ENCODE measurements around the gene LRP2. TPM values are rescaled to one million over a fixed set of nuclear protein-coding genes. Genes with fewer than 3 reads are reported as not detected.

The LRP2 gene
- total and polyA plus RNA-seq, 8 donors, result under 0.01 to 0.92 (median 0.28) TPM; not detected in 3

- Histone ChIP-seq H3K36me3 (no peaks in the 10 kb centered on the region), H3K4me3 (no peak overlapping the region), H3K9me3 (no peaks in the 10 kb centered on the region), H3K27me3 (no peaks in the 10 kb centered on the region), H3K4me1 (no peaks in the 10 kb centered on the region), H3K27ac (no peak overlapping the region)
- DNase-seq, result no peak
- TF ChIP-seq POLR2A (IDR thresholded peaks at IDR 0.05) (no peak), EP300 (IDR thresholded peaks at IDR 0.05) (no peak), CTCF (IDR thresholded peaks at IDR 0.05) (no peak), POLR2AphosphoS5 (IDR thresholded peaks at IDR 0.05) (no peak)
- 74 to 85% (median 81%) methylated on average over 3 of the region's 3 CpGs for WGBS, 5 donors
- intact Hi-C loops (cut with DNase I; ENCODE audit: low total_unique reads), result no loop called here
Observed at GRCh38 chr2:169143998-169144397, 218.3 kb downstream of the LRP2 start.

- H3K4me3 ChIP-seq, result no peak overlapping the region
- H3K27me3 ChIP-seq, result no peaks in the 10 kb centered on the region
- WGBS, 5 donors, result 26 to 34% (median 32%) methylated on average over 10 of the region's 10 CpGs
- H3K36me3 ChIP-seq, result no peaks in the 10 kb centered on the region
- no peaks in the 10 kb centered on the region for H3K9me3 ChIP-seq
- no peak overlapping the region for H3K27ac ChIP-seq
- no peak for TF ChIP-seq POLR2AphosphoS5 (IDR thresholded peaks at IDR 0.05)
- peak in 5 of 7 experiments; percentile 48 to 83 (median 60) for TF ChIP-seq CTCF (IDR thresholded peaks at IDR 0.05)
- intact Hi-C loops (cut with DNase I; ENCODE audit: low total_unique reads), result no loop called here
- peak; percentile 67 to 75 for DNase-seq
- H3K4me1 ChIP-seq, result no peaks in the 10 kb centered on the region
Observed at GRCh38 chr2:169141713-169142352, 220.5 kb downstream of the LRP2 start.

GRCh38 chr2:169139993-169140767 is 222.2 kb downstream of the LRP2 start:
- intact Hi-C loops (cut with DNase I; ENCODE audit: low total_unique reads), result loop anchor here (10.0 kb wide), 1 partner anchor 185 kb away; no protein-coding TSS in a partner anchor
- peak in 1 of 2 donors; percentile 7 for DNase-seq
- no peaks in the 10 kb centered on the region for H3K9me3 ChIP-seq
- no peak overlapping the region for H3K27ac ChIP-seq
- no peak overlapping the region for H3K4me3 ChIP-seq
- TF ChIP-seq POLR2A (IDR thresholded peaks at IDR 0.05) (no peak), EP300 (IDR thresholded peaks at IDR 0.05) (no peak), POLR2AphosphoS5 (IDR thresholded peaks at IDR 0.05) (no peak), CTCF (IDR thresholded peaks at IDR 0.05) (no peak)
- H3K36me3 ChIP-seq, result no peaks in the 10 kb centered on the region
- no peaks in the 10 kb centered on the region for H3K4me1 ChIP-seq
- no peaks in the 10 kb centered on the region for H3K27me3 ChIP-seq
- 60 to 74% (median 71%) methylated on average over 7 to 8 of the region's 8 CpGs for WGBS, 5 donors

- intact Hi-C loops (cut with DNase I; ENCODE audit: low total_unique reads), result loop anchor here (10.0 kb wide), 1 partner anchor 184 kb away; no protein-coding TSS in a partner anchor
- Histone ChIP-seq H3K27ac (no peak overlapping the region), H3K4me1 (no peaks in the 10 kb centered on the region), H3K4me3 (no peak overlapping the region), H3K36me3 (no peaks in the 10 kb centered on the region), H3K27me3 (no peaks in the 10 kb centered on the region), H3K9me3 (no peaks in the 10 kb centered on the region)
- WGBS, 5 donors, result 79 to 90% (median 85%) methylated on average over 7 of the region's 7 CpGs
- no peak for DNase-seq
- no peak for TF ChIP-seq POLR2A (IDR thresholded peaks at IDR 0.05)
- no peak for TF ChIP-seq POLR2AphosphoS5 (IDR thresholded peaks at IDR 0.05)
- no peak for TF ChIP-seq CTCF (IDR thresholded peaks at IDR 0.05)
- no peak for TF ChIP-seq EP300 (IDR thresholded peaks at IDR 0.05)
Observed at GRCh38 chr2:169139145-169139544, 223.2 kb downstream of the LRP2 start.

Data from stomach (tissue), 9 donors.